UCSD-AML1 (cell line): ENCODE data around the gene MAGI3.
"Not testable (repeated sequence)": the region's sequence is repeated elsewhere in the genome, so short reads cannot be mapped to it uniquely, and the experiment has no call there.

ENCODE experiments used
- DNase-seq: peaks from one replicate; lab custom pipeline; 2025; ENCODE audit not compliant: unreplicated experiment; lab: John Stamatoyannopoulos, UW

Gene MAGI3

DNA sequence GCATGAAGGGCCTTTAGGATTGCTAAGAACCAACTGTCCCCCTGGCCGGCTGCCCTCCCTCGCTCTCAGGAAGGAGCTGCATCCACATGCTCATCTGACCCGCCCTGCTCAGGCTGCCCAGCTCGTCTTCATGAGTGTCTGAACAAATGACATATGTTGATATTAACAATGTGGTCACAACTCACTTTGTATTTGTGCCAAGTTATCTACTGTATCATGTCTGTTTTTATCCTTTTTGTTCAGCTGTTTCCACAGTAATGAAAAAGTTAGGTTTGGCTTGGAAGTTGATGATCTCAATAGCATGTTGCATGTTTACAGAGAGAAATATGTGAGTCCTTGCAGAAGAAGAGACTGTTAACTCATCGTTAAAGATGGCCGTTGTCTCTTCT is 293.8 kb downstream of the MAGI3 start:
- DNase-seq = no peak

DNA sequence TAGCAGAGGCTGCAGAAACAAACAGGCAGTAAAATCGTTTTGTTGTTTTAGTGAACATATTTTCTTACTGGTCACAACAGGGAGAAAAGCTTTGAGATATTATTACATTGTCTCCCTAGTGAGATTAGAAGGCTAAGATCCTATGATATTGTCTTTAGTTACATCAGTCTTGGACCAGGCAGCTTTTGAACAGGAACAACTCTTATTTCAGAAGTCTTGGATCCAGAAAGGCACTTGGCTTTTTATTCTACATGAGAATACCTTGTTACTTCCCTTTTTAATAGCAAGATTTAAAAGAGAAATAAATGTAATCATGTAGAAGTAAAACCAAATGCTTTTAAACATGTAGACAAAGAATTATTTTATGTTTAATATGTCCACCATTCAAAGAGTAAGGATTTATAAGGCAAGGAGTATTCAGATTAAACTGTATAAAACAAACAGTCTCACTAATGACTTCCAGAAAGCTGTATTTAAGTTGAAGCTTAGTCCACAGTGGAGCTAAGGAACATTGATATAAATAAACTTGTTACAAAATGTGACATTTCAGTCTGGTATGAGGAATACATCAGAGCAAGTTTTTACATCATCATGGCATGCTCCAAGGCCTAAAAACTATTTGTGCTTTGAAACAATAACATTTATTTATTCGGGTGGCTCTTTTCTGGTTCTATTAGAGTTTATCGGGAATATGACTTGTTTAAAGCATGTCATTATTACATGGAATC is 296.7 kb downstream of the MAGI3 start:
- no peak for DNase-seq

- DNase-seq = no peak
Measured at GRCh38 chr1:113691184-113691583, 300.9 kb downstream of the MAGI3 start.

DNA sequence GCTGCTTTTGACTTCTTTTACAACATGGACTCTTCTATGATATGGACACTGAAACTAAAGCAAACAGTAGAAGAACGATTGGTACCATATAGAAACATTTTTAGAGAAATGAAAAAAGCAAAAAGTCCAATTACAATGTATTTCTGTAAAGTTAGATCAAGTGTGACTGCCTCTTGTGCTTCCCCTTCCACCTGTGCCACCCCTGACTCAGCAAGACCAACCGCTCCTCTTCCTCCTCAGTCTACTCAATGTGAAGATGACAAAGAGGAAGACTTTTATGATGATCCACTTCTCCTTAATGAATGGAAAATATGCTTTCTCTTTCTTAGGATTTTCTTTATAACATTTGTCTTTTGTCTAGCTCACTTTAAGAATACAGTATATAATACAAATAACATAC is 302.0 kb downstream of the MAGI3 start:
- no peak for DNase-seq

GRCh38 chr1:113692824-113693431 is 302.6 kb downstream of the MAGI3 start:
- no peak for DNase-seq

- DNase-seq = no peak
Measured at GRCh38 chr1:113694910-113695309, 304.6 kb downstream of the MAGI3 start.

DNA sequence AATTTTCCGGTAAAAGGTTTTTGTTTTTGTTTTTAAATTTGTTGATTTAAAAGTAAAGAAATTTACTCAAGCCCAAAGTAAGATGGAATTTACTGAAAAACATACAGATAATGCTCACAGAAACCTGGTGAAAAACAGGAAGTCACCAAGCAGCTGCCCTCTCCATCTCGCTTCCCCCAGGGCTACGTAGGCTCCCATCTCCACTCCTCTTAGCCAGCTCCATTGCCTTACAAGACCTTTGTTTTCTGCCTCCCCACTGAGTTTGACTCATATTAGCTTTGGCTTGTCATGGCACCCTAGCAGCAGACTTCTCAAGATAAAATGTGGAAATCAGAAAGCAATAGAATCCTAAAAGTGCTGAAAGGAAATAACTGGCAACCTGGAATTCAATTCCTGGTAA is 311.1 kb downstream of the MAGI3 start:
- no peak for DNase-seq

DNA sequence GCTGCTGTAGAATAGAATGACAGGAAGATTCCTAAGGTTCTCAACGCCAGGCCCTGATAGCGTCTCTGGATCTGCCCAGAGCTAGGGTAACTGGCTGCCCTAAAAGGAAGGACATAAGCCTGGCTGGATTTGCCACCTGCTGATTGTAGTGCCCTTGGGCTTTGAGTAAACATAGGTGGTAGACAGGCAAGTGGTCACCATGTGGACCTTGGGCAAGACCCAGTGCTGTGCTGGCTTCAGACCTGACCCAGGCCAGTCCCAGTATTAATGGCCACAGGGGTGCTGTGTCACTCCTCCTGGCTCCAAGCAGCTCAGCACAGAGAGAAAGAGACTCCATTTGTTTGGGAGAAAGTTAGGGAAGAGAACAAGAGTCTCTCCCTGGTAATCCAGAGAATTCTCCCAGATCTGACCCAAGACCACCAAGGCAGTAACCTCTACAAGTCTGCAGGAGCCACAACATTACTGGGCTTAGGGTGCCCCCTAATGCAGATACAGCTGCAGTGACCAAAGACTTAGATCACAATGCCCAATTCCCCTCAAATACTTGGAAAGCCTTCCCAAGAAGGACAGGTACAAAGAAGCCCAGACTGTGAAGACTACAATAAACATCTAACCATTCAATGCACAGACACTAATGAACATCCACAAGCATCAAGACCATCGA is 324.4 kb downstream of the MAGI3 start:
- DNase-seq = no peak

DNA sequence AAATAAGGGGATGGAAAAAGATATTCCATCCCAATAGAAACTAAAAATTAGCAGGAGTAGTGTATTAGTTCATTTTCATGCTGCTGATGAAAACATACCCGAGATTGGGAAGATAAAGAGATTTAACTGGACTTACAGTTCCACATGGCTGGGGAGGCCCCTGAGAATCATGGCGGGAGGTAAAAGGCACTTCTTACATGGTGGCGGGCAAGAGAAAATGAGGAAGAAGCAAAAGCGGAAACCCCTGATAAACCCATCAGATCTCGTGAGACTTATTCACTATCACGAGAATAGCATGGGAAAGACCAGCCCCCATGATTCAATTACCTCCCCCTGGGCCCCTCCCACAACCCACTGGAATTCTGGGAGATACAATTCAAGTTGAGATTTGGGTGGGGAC is 327.2 kb downstream of the MAGI3 start:
- DNase-seq = not testable (repeated sequence)

GRCh38 chr1:113718621-113719020 is 328.3 kb downstream of the MAGI3 start:
- not testable (repeated sequence) for DNase-seq

- DNase-seq = no peak
Measured at GRCh38 chr1:113721010-113721409, 330.7 kb downstream of the MAGI3 start.

DNA sequence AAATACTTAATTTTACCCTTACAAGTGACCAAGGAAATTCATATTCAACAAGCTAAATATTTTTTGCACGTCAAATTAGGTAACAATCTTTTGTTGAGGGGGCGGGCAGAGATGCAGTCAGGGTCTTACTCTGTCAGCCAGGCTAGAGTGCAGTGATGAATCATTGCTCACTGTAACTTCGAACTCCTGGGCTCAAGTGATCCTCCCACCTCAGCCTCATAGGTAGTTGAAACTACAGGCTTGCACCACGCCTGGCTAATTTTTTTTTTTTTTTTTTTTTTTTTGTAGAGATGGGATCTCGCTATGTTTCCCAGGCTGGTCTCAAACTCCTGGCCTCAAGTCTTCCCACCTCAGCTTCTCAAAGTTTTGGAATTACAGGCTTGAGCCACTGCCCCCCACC is 342.5 kb downstream of the MAGI3 start:
- DNase-seq = no peak

- DNase-seq = no peak
Measured at GRCh38 chr1:113734357-113735055, 344.2 kb downstream of the MAGI3 start.
